Stomach (tissue), 4 donors: ENCODE measurements around the gene POLR2I.

Experiments
- CTCF ChIP-seq, 7 experiments: fragments of 450-650 bp in 4 of 7; fragments of 200-600 bp in 3 of 7; sonication (generic) in 3 of 7; IDR thresholded peaks; one replicate each; pipeline ENCODE4 v1.5.1; 2016 to 2019; ENCODE audit warnings: antibody characterized with exemption in 7 of 7, control low read depth in 2 of 7, mild to moderate bottlenecking in 1 of 7
- POLR2A ChIP-seq, 4 donors: fragments of 450-650 bp; IDR thresholded peaks; one replicate each; pipeline ENCODE4 v1.6.1; 2016; ENCODE audit warnings: antibody characterized with exemption in 4 of 4, control low read depth in 2 of 4, mild to moderate bottlenecking in 1 of 4, moderate library complexity in 1 of 4

DNA sequence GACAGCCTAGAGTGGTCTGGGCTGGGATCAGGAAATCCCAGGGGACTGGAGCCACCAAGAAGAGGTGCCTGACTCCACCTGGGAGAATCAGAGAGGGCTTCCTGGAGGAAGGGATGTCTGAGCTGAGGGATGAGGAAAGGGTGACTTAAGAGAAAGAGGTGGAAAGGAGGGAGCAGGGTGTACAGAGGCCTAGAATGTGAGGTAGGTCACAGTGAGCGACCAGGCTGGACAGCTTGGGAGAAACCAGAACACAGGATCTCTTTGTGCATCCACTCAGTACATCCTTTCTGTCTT lies 1.6 kb upstream of the POLR2I start:
- TF ChIP-seq POLR2A (IDR thresholded peaks at IDR 0.05) = no peak
- TF ChIP-seq CTCF (IDR thresholded peaks at IDR 0.05) = no peak
